Measurements from ENCODE around the gene RNF13.

DNA sequence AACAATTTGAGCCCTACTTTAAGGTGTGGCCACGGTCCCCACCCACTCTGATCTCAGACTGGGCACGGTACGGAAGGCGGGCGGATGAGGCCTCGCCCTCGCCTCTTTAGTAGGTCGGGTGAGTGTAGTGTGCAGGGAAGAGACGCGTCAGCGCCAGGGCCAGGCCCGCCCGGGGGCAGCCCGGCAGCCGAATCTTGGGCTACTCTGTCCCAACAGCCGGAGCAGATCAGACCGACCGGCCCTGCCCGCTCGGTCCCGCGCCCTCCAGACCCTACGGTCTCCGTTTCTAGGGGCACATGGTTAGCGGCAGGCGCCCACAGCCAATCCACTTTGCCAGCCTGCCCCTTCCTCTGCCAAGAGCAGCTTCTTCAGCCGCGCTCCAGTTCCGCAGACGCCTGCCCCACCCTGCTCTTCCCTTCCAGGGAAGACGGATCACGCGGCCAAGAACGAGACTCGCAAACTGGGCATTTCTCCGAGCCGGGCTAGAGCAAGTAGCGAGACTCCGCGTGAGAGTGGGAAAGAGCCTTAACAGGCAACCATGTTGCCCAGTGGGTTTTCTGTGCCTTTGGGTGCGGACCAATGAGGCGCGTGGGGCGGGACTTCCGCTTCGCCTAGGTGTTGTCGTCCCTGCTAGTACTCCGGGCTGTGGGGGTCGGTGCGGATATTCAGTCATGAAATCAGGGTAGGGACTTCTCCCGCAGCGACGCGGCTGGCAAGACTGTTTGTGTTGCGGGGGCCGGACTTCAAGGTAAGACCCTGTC lies at the start of gene RNF13:
- TF ChIP-seq CTCF (IDR thresholded peaks at IDR 0.05; ENCODE audit: insufficient read depth, low read length, poor library complexity, severe bottlenecking), result no peak
- TF ChIP-seq EZH2phosphoT487 (conservative IDR thresholded peaks at IDR 0.05; ENCODE audit: low read length), result no peak
